ENCODE data around the gene RNF223.

Gene RNF223

DNA sequence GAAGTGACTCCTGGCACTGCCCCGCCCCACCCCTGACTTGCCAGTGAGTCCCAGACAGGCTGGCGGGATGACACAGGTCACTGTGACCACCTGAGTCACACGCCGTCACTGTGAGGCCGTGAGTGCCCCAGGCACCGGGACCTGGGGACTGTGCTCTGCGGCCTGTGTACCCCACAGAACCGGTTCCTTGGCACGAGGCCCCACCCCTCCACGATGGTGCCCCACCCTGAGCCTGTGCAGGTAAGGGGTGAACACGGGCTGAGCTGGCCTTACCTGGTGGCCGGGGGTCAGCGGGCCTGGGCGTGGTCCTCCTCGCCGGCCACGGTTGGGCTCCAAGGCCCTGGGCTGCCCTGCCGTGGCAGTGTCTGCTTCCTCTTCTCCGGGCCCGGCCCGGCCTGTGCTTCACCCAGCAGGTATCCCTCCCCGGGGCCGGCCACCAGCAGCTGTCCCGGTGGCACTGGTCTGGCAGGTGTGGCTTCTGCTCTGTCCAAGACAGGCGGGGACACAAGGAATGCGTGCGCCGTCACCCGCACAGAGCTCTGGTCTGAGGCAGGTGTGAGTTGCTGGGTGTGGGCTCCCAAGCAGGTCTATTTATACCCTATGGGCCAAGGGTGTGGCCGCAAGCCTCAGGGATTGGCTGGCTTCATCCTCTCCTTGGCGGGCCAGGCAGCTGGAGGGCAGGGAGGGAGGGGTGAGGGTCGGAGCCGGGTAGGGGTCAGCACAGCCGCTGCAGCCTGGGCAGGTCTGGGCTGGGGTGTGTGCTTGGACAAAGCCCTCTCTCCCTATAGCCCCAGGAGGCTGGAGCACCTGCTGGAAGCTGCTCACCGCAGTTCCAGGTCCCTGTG, at the start of gene RNF223:
RNF223 (minus strand) TSS at position 564 of the 845 bp plus-strand sequence. CDS start 1,740 bp downstream, outside the sequence.
- TF ChIP-seq SNAI2 (CRISPR knock-in tag; IDR thresholded peaks at IDR 0.05), result no peak
- no peak for TF ChIP-seq RARB (CRISPR knock-in tag; IDR thresholded peaks at IDR 0.05)
- no peak for TF ChIP-seq ISL1 (CRISPR knock-in tag; IDR thresholded peaks at IDR 0.05)
- no peak for TF ChIP-seq ZNF70 (CRISPR knock-in tag; IDR thresholded peaks at IDR 0.05)
- no peak for TF ChIP-seq ARNTL (CRISPR knock-in tag; IDR thresholded peaks at IDR 0.05; ENCODE audit: borderline replicate concordance, low read depth)
- no peak for TF ChIP-seq OSR1 (CRISPR knock-in tag; IDR thresholded peaks at IDR 0.05)
- no peak for ATAC-seq

DNA sequence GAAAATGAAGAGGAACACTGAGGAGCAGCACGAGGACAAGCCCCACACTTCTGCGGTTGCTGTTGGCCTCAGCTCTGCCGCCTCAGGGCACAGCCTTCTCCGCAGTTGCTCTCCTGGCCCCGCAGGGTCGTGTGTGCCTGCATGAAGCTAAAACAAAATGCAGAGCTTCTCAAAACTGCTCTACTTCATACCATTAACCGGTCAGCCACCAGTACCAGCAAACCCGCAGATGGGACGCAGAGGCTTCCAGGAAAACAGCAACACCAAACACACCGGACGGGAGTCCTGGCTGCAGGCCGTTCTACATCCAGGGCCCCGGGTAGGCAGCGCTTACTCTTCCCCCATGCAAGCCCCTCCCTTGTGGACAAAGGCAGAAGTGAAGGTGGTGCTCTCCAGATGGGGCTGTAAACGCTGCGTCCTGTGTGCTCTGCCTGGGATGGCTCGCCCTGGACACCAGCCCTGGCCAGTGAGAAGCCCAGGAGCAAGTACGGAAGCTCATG, 48.9 kb upstream of the RNF223 start:
- TF ChIP-seq ZNF565 (CRISPR knock-in tag; conservative IDR thresholded peaks at IDR 0.05; ENCODE audit: low read depth), result no peak
- TF ChIP-seq GLIS3 (CRISPR knock-in tag; IDR thresholded peaks at IDR 0.05), result no peak
- no peak for TF ChIP-seq ZFP3 (CRISPR knock-in tag; IDR thresholded peaks at IDR 0.05)
- TF ChIP-seq ESRRG (CRISPR knock-in tag; IDR thresholded peaks at IDR 0.05), result no peak
- TF ChIP-seq, protein P1, sequence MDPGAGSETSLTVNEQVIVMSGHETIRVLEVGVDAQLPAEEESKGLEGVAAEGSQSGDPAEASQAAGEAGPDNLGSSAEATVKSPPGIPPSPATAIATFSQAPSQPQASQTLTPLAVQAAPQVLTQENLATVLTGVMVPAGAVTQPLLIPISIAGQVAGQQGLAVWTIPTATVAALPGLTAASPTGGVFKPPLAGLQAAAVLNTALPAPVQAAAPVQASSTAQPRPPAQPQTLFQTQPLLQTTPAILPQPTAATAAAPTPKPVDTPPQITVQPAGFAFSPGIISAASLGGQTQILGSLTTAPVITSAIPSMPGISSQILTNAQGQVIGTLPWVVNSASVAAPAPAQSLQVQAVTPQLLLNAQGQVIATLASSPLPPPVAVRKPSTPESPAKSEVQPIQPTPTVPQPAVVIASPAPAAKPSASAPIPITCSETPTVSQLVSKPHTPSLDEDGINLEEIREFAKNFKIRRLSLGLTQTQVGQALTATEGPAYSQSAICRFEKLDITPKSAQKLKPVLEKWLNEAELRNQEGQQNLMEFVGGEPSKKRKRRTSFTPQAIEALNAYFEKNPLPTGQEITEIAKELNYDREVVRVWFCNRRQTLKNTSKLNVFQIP (CRISPR knock-in tag; IDR thresholded peaks at IDR 0.05; ENCODE audit: borderline replicate concordance, low read depth), result no peak
- no peak for TF ChIP-seq SNAI2 (CRISPR knock-in tag; IDR thresholded peaks at IDR 0.05)
- no peak for TF ChIP-seq TCF4 (CRISPR knock-in tag; IDR thresholded peaks at IDR 0.05; ENCODE audit: borderline replicate concordance)
- no peak for TF ChIP-seq ZC3H10 (CRISPR knock-in tag; IDR thresholded peaks at IDR 0.05)
- TF ChIP-seq, protein P2, sequence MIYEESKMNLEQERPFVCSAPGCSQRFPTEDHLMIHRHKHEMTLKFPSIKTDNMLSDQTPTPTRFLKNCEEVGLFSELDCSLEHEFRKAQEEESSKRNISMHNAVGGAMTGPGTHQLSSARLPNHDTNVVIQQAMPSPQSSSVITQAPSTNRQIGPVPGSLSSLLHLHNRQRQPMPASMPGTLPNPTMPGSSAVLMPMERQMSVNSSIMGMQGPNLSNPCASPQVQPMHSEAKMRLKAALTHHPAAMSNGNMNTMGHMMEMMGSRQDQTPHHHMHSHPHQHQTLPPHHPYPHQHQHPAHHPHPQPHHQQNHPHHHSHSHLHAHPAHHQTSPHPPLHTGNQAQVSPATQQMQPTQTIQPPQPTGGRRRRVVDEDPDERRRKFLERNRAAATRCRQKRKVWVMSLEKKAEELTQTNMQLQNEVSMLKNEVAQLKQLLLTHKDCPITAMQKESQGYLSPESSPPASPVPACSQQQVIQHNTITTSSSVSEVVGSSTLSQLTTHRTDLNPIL (CRISPR knock-in tag; IDR thresholded peaks at IDR 0.05; ENCODE audit: low read depth), result no peak
- no peak for TF ChIP-seq ZNF8 (CRISPR knock-in tag; IDR thresholded peaks at IDR 0.05)
- TF ChIP-seq BACH2 (CRISPR knock-in tag; IDR thresholded peaks at IDR 0.05; ENCODE audit: borderline replicate concordance), result no peak
- TF ChIP-seq, protein P3, sequence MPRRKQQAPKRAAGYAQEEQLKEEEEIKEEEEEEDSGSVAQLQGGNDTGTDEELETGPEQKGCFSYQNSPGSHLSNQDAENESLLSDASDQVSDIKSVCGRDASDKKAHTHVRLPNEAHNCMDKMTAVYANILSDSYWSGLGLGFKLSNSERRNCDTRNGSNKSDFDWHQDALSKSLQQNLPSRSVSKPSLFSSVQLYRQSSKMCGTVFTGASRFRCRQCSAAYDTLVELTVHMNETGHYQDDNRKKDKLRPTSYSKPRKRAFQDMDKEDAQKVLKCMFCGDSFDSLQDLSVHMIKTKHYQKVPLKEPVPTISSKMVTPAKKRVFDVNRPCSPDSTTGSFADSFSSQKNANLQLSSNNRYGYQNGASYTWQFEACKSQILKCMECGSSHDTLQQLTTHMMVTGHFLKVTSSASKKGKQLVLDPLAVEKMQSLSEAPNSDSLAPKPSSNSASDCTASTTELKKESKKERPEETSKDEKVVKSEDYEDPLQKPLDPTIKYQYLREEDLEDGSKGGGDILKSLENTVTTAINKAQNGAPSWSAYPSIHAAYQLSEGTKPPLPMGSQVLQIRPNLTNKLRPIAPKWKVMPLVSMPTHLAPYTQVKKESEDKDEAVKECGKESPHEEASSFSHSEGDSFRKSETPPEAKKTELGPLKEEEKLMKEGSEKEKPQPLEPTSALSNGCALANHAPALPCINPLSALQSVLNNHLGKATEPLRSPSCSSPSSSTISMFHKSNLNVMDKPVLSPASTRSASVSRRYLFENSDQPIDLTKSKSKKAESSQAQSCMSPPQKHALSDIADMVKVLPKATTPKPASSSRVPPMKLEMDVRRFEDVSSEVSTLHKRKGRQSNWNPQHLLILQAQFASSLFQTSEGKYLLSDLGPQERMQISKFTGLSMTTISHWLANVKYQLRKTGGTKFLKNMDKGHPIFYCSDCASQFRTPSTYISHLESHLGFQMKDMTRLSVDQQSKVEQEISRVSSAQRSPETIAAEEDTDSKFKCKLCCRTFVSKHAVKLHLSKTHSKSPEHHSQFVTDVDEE (CRISPR knock-in tag; IDR thresholded peaks at IDR 0.05), result no peak
- TF ChIP-seq ISL1 (CRISPR knock-in tag; IDR thresholded peaks at IDR 0.05), result no peak
- no peak for TF ChIP-seq ZNF70 (CRISPR knock-in tag; IDR thresholded peaks at IDR 0.05)
- no peak for TF ChIP-seq RARB (CRISPR knock-in tag; IDR thresholded peaks at IDR 0.05)
- TF ChIP-seq CSDC2 (CRISPR knock-in tag; IDR thresholded peaks at IDR 0.05), result no peak
- TF ChIP-seq PPARA (CRISPR knock-in tag; IDR thresholded peaks at IDR 0.05; ENCODE audit: borderline replicate concordance), result no peak
- TF ChIP-seq, protein P4, sequence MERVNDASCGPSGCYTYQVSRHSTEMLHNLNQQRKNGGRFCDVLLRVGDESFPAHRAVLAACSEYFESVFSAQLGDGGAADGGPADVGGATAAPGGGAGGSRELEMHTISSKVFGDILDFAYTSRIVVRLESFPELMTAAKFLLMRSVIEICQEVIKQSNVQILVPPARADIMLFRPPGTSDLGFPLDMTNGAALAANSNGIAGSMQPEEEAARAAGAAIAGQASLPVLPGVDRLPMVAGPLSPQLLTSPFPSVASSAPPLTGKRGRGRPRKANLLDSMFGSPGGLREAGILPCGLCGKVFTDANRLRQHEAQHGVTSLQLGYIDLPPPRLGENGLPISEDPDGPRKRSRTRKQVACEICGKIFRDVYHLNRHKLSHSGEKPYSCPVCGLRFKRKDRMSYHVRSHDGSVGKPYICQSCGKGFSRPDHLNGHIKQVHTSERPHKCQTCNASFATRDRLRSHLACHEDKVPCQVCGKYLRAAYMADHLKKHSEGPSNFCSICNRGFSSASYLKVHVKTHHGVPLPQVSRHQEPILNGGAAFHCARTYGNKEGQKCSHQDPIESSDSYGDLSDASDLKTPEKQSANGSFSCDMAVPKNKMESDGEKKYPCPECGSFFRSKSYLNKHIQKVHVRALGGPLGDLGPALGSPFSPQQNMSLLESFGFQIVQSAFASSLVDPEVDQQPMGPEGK (CRISPR knock-in tag; IDR thresholded peaks at IDR 0.05; ENCODE audit: borderline replicate concordance), result no peak
- peak; percentile 19 for ATAC-seq

DNA sequence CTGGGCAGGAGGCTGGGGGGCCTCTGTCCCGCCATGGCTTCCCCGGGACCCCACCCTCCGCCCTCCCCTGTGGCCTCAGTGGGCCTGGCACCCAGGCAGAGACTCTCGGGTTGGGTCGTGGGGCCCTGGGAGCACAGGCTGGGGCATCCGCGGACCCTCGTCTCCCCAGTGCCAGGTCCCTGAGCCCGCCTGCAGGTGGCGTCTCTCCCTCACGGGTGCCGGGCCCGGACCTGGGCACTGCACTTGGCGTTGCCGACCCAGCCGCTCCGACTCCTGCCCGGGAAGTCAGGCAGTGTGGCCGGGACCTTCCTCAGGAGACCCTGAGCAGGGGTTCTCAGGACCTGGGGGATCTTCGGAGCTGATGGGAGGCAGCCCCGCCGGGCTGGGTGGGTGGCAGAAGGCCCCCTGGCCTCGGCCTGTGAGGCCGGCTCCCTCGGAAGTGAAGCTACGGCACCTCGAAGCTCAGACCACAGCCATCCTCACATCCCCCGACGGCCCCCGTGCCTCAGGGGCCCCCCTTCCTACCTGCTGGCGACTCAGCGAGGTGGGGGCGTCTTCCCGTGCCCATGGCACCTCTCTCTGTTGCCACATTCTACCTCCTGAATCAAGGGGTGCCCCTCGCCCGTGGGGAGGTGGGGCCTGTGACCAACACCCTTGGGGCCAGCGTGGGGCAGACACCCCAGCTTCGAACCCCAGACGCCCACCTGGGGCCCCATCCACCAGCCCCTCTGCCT, 48.1 kb upstream of the RNF223 start:
- peak; percentile 96 for ATAC-seq
- TF ChIP-seq ZNF8 (CRISPR knock-in tag; IDR thresholded peaks at IDR 0.05) (no peak), PPARA (CRISPR knock-in tag; IDR thresholded peaks at IDR 0.05; ENCODE audit: borderline replicate concordance) (no peak), CSDC2 (CRISPR knock-in tag; IDR thresholded peaks at IDR 0.05) (no peak), TCF4 (CRISPR knock-in tag; IDR thresholded peaks at IDR 0.05; ENCODE audit: borderline replicate concordance) (no peak), ARNTL (CRISPR knock-in tag; IDR thresholded peaks at IDR 0.05; ENCODE audit: borderline replicate concordance, low read depth) (no peak), ISL1 (CRISPR knock-in tag; IDR thresholded peaks at IDR 0.05) (no peak), ZC3H10 (CRISPR knock-in tag; IDR thresholded peaks at IDR 0.05) (no peak), GLIS3 (CRISPR knock-in tag; IDR thresholded peaks at IDR 0.05) (no peak)
- TF ChIP-seq, protein P2 (CRISPR knock-in tag; IDR thresholded peaks at IDR 0.05; ENCODE audit: low read depth), result no peak
- TF ChIP-seq, protein P1 (CRISPR knock-in tag; IDR thresholded peaks at IDR 0.05; ENCODE audit: borderline replicate concordance, low read depth), result no peak
- TF ChIP-seq, protein P3 (CRISPR knock-in tag; IDR thresholded peaks at IDR 0.05), result no peak

Data from SK-N-SH treated with all-trans-retinoic acid at 6 μM for 48 hours (cell line).